SK-N-SH treated with all-trans-retinoic acid at 6 μM for 48 hours (cell line): Measurements from ENCODE around the gene LGR4.

ENCODE experiments used
- ATAC-seq: fragments of 200-7000 bp; cut with Tn5 transposase; 3 replicates; pipeline ENCODE4 v1.9.1; 2020; ENCODE audit warnings: mild to moderate bottlenecking, moderate library complexity
- ARNTL ChIP-seq: fragments of 450-650 bp; formaldehyde crosslinking; IDR thresholded peaks from 2 replicates; pipeline ENCODE4 v1.5.0; 2020; ENCODE audit warnings: low read depth, mild to moderate bottlenecking, moderate library complexity, borderline replicate concordance
- BACH2 ChIP-seq: fragments of 250-450 bp; sonication (Bioruptor Pico); IDR thresholded peaks from 2 replicates; pipeline ENCODE4 v1.9.0; 2021; ENCODE audit warnings: mild to moderate bottlenecking, borderline replicate concordance
- CSDC2 ChIP-seq: fragments of 250-450 bp; sonication (Bioruptor Pico); IDR thresholded peaks from 2 replicates; pipeline ENCODE4 v1.5.0; 2020; ENCODE audit warnings: mild to moderate bottlenecking, moderate library complexity
- ESRRG ChIP-seq: fragments of 250-450 bp; sonication (Bioruptor Pico); IDR thresholded peaks from 2 replicates; pipeline ENCODE4 v1.6.1; 2021; ENCODE audit warnings: mild to moderate bottlenecking
- GLIS3 ChIP-seq: fragments of 250-450 bp; sonication (Bioruptor Pico); IDR thresholded peaks from 2 replicates; pipeline ENCODE4 v1.5.0; 2020; ENCODE audit warnings: mild to moderate bottlenecking, moderate library complexity
- ISL1 ChIP-seq: fragments of 250-450 bp; sonication (Bioruptor Pico); IDR thresholded peaks from 2 replicates; pipeline ENCODE4 v2.1.2; 2022; ENCODE audit warnings: mild to moderate bottlenecking, moderate library complexity
- OSR1 ChIP-seq: fragments of 250-450 bp; sonication (Bioruptor Pico); IDR thresholded peaks from 2 replicates; pipeline ENCODE4 v1.8.0; 2022; ENCODE audit warnings: moderate library complexity, mild to moderate bottlenecking, inconsistent platforms
- PPARA ChIP-seq: fragments of 250-450 bp; sonication (Bioruptor Pico); IDR thresholded peaks from 2 replicates; pipeline ENCODE4 v1.5.0; 2020; ENCODE audit warnings: mild to moderate bottlenecking, borderline replicate concordance
- RARB ChIP-seq: fragments of 250-450 bp; sonication (Bioruptor Pico); IDR thresholded peaks from 2 replicates; pipeline ENCODE4 v1.8.0; 2021; ENCODE audit warnings: mild to moderate bottlenecking, moderate library complexity
- SNAI2 ChIP-seq: fragments of 250-450 bp; sonication (Bioruptor Pico); IDR thresholded peaks from 2 replicates; pipeline ENCODE4 v1.5.0; 2020; ENCODE audit warnings: mild to moderate bottlenecking, moderate library complexity
- TCF4 ChIP-seq: fragments of 250-450 bp; sonication (Bioruptor Pico); IDR thresholded peaks from 2 replicates; pipeline ENCODE4 v1.8.0; 2021; ENCODE audit warnings: mild to moderate bottlenecking, moderate library complexity, borderline replicate concordance
- TOX ChIP-seq: fragments of 250-450 bp; sonication (Bioruptor Pico); IDR thresholded peaks from 2 replicates; pipeline ENCODE4 v1.8.0; 2021; ENCODE audit warnings: mild to moderate bottlenecking, moderate library complexity, borderline replicate concordance
- ZC3H10 ChIP-seq: fragments of 250-450 bp; sonication (Bioruptor Pico); IDR thresholded peaks from 2 replicates; pipeline ENCODE4 v1.5.1; 2021; ENCODE audit warnings: mild to moderate bottlenecking, moderate library complexity
- ZFP3 ChIP-seq: fragments of 250-450 bp; sonication (Bioruptor Pico); IDR thresholded peaks from 2 replicates; pipeline ENCODE4 v1.5.0; 2020; ENCODE audit warnings: mild to moderate bottlenecking, moderate library complexity
- ZNF565 ChIP-seq: fragments of 450-650 bp; formaldehyde crosslinking; conservative IDR thresholded peaks from 2 replicates; pipeline ENCODE4 v1.5.0; 2020; ENCODE audit warnings: low read depth, mild to moderate bottlenecking, moderate library complexity
- ZNF70 ChIP-seq: fragments of 450-650 bp; formaldehyde crosslinking; IDR thresholded peaks from 2 replicates; pipeline ENCODE4 v1.5.0; 2020; ENCODE audit warnings: mild to moderate bottlenecking, moderate library complexity
- ZNF8 ChIP-seq: fragments of 450-650 bp; formaldehyde crosslinking; IDR thresholded peaks from 2 replicates; pipeline ENCODE4 v1.5.0; 2020; ENCODE audit warnings: mild to moderate bottlenecking, moderate library complexity
- TF ChIP-seq, protein P1 (sequence below): fragments of 250-450 bp; sonication (Bioruptor Pico); IDR thresholded peaks from 2 replicates; pipeline ENCODE4 v1.5.1; 2020; ENCODE audit warnings: low read depth, mild to moderate bottlenecking, moderate library complexity
- TF ChIP-seq, protein P2 (sequence below): fragments of 250-450 bp; sonication (Bioruptor Pico); IDR thresholded peaks from 2 replicates; pipeline ENCODE4 v1.5.0; 2020; ENCODE audit warnings: mild to moderate bottlenecking, moderate library complexity
- TF ChIP-seq, protein P3 (sequence below): fragments of 250-450 bp; sonication (Bioruptor Pico); IDR thresholded peaks from 2 replicates; pipeline ENCODE4 v1.8.0; 2020; ENCODE audit warnings: mild to moderate bottlenecking, moderate library complexity, borderline replicate concordance
- TF ChIP-seq, protein P4 (sequence below): fragments of 250-450 bp; sonication (Bioruptor Pico); IDR thresholded peaks from 2 replicates; pipeline ENCODE4 v1.5.1; 2021; ENCODE audit warnings: mild to moderate bottlenecking, moderate library complexity

Gene LGR4

DNA sequence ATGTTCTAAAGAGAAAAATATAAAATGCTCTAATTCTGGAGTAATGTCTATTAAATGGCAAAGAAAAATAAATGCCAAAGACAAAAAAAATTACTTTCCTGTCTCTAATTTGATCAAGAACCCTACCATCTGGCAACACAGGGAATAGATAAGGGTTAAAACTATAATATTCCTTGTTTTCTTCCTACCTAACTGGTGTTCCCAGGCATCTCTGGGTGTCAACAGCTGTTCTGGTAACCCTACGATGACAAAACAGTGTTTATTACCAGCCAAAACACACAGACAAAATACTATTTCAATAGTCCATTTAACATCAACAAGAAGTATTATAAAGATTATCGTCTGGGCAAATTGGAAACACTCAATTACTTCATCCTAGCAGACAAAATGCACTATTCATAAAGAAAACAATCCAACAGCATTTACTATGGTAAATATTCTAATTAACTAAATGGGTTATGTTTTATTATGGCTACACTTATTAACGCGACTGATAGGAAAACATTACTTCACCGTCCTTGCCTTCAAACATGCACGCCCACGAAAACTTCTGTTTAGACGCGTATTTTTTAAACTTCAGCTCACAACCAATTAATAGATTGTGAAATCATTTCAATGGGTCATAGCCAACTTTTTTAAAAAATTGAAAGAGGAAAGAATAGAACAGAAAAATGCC, 50.6 kb downstream of the LGR4 start:
- no peak for ATAC-seq

DNA sequence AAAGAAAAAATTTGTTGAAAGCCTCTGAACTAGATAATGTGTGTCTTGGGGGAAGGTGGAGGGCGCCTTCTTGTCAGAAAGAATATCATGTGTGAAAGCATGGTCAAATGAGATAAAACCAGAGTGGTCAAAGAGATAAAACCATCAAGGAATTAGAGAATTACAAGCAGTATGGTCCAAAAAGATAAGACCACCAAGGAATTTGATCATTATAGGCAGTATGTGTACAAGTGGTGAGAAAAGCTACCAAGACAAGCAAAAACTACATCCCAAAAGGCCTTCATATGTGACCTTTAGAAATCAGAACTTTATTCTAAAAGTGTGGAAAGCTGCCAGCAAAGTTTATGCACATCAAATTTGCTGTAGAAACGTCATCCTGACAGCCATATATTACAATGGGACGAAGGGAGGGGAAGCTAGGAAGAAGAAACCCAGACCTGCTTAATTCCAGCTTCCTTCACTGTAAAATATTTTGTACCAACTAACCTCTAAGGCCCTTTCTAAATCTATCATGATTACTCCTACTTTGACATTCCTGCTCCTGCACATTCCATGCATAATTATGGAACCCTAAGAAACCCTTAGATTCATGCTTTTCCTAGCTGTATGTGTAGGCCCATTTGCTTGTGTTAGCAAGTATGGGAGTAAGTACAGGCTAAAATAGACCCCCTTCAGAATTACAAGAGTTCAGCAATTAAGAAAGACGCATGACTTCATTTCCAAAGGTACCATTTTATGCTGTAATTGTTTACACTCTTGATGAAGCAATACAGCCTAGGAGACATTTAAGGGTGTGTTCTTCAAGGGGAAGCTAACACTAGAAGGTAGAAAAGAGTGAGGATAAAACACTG, 51.6 kb downstream of the LGR4 start:
- TF ChIP-seq, protein P1, sequence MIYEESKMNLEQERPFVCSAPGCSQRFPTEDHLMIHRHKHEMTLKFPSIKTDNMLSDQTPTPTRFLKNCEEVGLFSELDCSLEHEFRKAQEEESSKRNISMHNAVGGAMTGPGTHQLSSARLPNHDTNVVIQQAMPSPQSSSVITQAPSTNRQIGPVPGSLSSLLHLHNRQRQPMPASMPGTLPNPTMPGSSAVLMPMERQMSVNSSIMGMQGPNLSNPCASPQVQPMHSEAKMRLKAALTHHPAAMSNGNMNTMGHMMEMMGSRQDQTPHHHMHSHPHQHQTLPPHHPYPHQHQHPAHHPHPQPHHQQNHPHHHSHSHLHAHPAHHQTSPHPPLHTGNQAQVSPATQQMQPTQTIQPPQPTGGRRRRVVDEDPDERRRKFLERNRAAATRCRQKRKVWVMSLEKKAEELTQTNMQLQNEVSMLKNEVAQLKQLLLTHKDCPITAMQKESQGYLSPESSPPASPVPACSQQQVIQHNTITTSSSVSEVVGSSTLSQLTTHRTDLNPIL (CRISPR knock-in tag), result no peak
- TF ChIP-seq ISL1 (CRISPR knock-in tag) (peak; percentile 46; the same call in 1 of the 2 replicates), ESRRG (no peak), OSR1 (CRISPR knock-in tag) (no peak), ZNF565 (CRISPR knock-in tag) (no peak), ZNF70 (CRISPR knock-in tag) (no peak)
- peak; percentile 56 for ATAC-seq

More for the DNA sequence above, 50.6 kb downstream of the LGR4 start:
- TF ChIP-seq SNAI2 (CRISPR knock-in tag) (no peak), TCF4 (CRISPR knock-in tag) (peak; percentile 56; the same call in 1 of the 2 replicates), ESRRG (no peak), GLIS3 (CRISPR knock-in tag) (no peak), TOX (CRISPR knock-in tag) (no peak), ZNF565 (CRISPR knock-in tag) (no peak)

DNA sequence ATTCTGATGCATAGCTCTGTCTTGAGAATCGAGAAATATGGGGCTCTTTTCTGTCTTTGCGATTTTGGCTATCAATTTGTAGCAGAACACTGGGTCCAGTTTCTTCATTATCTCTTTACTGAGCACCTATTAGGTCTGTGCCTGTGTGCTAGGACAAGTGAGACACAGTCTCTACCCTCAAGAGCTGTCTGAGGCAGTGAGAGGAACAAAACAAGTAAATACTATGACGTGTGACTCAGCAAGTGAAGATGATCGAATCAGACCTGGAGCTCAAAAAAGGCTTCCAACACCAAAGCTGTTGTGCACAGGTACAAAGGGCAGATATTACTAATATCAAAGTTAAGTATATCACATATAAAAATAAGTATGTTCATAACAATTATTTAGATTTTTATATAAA, 52.4 kb downstream of the LGR4 start:
- no peak for ATAC-seq
- TF ChIP-seq, protein P2, sequence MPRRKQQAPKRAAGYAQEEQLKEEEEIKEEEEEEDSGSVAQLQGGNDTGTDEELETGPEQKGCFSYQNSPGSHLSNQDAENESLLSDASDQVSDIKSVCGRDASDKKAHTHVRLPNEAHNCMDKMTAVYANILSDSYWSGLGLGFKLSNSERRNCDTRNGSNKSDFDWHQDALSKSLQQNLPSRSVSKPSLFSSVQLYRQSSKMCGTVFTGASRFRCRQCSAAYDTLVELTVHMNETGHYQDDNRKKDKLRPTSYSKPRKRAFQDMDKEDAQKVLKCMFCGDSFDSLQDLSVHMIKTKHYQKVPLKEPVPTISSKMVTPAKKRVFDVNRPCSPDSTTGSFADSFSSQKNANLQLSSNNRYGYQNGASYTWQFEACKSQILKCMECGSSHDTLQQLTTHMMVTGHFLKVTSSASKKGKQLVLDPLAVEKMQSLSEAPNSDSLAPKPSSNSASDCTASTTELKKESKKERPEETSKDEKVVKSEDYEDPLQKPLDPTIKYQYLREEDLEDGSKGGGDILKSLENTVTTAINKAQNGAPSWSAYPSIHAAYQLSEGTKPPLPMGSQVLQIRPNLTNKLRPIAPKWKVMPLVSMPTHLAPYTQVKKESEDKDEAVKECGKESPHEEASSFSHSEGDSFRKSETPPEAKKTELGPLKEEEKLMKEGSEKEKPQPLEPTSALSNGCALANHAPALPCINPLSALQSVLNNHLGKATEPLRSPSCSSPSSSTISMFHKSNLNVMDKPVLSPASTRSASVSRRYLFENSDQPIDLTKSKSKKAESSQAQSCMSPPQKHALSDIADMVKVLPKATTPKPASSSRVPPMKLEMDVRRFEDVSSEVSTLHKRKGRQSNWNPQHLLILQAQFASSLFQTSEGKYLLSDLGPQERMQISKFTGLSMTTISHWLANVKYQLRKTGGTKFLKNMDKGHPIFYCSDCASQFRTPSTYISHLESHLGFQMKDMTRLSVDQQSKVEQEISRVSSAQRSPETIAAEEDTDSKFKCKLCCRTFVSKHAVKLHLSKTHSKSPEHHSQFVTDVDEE (CRISPR knock-in tag), result no peak
- TF ChIP-seq ZC3H10 (CRISPR knock-in tag) (no peak), GLIS3 (CRISPR knock-in tag) (no peak), ZFP3 (no peak), ZNF70 (CRISPR knock-in tag) (no peak), ESRRG (no peak), SNAI2 (CRISPR knock-in tag) (no peak), ARNTL (no peak)

DNA sequence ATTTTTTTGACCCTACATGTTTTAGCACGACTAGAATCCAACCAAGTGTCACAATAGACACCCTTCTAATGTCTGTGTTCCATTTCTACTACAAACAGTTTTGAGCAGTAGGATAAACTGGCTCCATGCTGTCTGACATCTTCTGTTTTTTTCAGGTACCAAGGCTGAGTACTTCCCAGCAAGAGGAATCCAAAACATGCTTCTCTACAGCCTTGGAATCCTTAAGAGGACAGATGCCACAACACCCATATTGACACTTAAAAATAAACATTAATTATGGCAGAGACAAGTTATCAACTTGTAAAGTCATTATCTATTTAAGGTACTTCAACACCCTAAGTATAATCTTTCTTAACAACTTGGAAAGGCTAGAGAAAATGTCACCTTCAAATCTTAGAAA, 54.2 kb downstream of the LGR4 start:
- TF ChIP-seq ZNF8 (no peak), OSR1 (CRISPR knock-in tag) (no peak), TCF4 (CRISPR knock-in tag) (no peak), CSDC2 (CRISPR knock-in tag) (no peak), GLIS3 (CRISPR knock-in tag) (no peak), PPARA (CRISPR knock-in tag) (no peak), ESRRG (no peak), BACH2 (CRISPR knock-in tag) (no peak), ZC3H10 (CRISPR knock-in tag) (no peak), RARB (CRISPR knock-in tag) (no peak)
- TF ChIP-seq, protein P2 (CRISPR knock-in tag), result no peak
- TF ChIP-seq, protein P3, sequence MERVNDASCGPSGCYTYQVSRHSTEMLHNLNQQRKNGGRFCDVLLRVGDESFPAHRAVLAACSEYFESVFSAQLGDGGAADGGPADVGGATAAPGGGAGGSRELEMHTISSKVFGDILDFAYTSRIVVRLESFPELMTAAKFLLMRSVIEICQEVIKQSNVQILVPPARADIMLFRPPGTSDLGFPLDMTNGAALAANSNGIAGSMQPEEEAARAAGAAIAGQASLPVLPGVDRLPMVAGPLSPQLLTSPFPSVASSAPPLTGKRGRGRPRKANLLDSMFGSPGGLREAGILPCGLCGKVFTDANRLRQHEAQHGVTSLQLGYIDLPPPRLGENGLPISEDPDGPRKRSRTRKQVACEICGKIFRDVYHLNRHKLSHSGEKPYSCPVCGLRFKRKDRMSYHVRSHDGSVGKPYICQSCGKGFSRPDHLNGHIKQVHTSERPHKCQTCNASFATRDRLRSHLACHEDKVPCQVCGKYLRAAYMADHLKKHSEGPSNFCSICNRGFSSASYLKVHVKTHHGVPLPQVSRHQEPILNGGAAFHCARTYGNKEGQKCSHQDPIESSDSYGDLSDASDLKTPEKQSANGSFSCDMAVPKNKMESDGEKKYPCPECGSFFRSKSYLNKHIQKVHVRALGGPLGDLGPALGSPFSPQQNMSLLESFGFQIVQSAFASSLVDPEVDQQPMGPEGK (CRISPR knock-in tag), result no peak
- TF ChIP-seq, protein P4, sequence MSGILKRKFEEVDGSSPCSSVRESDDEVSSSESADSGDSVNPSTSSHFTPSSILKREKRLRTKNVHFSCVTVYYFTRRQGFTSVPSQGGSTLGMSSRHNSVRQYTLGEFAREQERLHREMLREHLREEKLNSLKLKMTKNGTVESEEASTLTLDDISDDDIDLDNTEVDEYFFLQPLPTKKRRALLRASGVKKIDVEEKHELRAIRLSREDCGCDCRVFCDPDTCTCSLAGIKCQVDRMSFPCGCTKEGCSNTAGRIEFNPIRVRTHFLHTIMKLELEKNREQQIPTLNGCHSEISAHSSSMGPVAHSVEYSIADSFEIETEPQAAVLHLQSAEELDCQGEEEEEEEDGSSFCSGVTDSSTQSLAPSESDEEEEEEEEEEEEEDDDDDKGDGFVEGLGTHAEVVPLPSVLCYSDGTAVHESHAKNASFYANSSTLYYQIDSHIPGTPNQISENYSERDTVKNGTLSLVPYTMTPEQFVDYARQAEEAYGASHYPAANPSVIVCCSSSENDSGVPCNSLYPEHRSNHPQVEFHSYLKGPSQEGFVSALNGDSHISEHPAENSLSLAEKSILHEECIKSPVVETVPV (CRISPR knock-in tag), result no peak
- TF ChIP-seq, protein P1 (CRISPR knock-in tag), result no peak
- TF ChIP-seq, all 23 proteins: peak for 0
- no peak for ATAC-seq
